ENCODE data around the gene C20orf144. TPM values are rescaled to one million over a fixed set of nuclear protein-coding genes. Genes with fewer than 3 reads are reported as not detected.

Gene C20orf144
- total and polyA plus RNA-seq, 2 experiments from 2014 or later = 0.26 to 0.66 TPM

- no peaks in the 10 kb centered on the region for H3K9me3 Mint-ChIP-seq
- H3K4me3 Mint-ChIP-seq = no peak overlapping the region
- no peak overlapping the region for H3K4me2 ChIP-seq
- no peak overlapping the region for H3K27ac ChIP-seq (ENCODE audit: low read depth)
- H3K27me3 ChIP-seq (ENCODE audit: insufficient read depth) = no peaks in the 10 kb centered on the region
- H3K36me3 ChIP-seq (ENCODE audit: insufficient read depth) = no peaks in the 10 kb centered on the region
- no peak overlapping the region for H3K4me3 ChIP-seq
- H3F3A ChIP-seq (replicated peaks; ENCODE audit: low read depth) = no peaks in the 10 kb centered on the region
- H3K27me3 Mint-ChIP-seq (ENCODE audit: insufficient read depth, low read depth, poor library complexity) = peaks cover 4% of the 10 kb centered on the region
- H3K4me1 Mint-ChIP-seq = no peaks in the 10 kb centered on the region
- DNase-seq (ENCODE audit: low spot score) (no peak), ATAC-seq (no peak)
- TF ChIP-seq ETS1 (IDR thresholded peaks at IDR 0.05) (no peak), JUNB (IDR thresholded peaks at IDR 0.05; ENCODE audit: unreplicated experiment) (no peak), POLR2AphosphoS5 (IDR thresholded peaks at IDR 0.05; ENCODE audit: low read depth) (no peak), EZH2 (IDR thresholded peaks at IDR 0.05; ENCODE audit: low read depth, unreplicated experiment) (no peak), CTCF (conservative IDR thresholded peaks at IDR 0.05; ENCODE audit: low read depth in 2 of 2) (no peak), EZH2phosphoT487 (IDR thresholded peaks at IDR 0.05; ENCODE audit: unreplicated experiment) (no peak)
- no peaks in the 10 kb centered on the region for H3K4me1 ChIP-seq (ENCODE audit: insufficient read depth)
- H3K27ac Mint-ChIP-seq = no peak overlapping the region
- peaks cover 13% of the 10 kb centered on the region for H3K36me3 Mint-ChIP-seq (ENCODE audit: low read depth)
- no peaks in the 10 kb centered on the region for H3K79me2 ChIP-seq (replicated peaks; ENCODE audit: insufficient read depth)
- no peak overlapping the region for H2AFZ ChIP-seq
- no peaks in the 10 kb centered on the region for H3K9me2 ChIP-seq (ENCODE audit: insufficient read depth)
- no peaks in the 10 kb centered on the region for H4K20me1 ChIP-seq (replicated peaks; ENCODE audit: insufficient read depth)
Observed at GRCh38 chr20:33635341-33635740, 26.8 kb upstream of the C20orf144 start.

GRCh38 chr20:33636776-33637175, 25.4 kb upstream of the C20orf144 start:
- no peaks in the 10 kb centered on the region for H3K27me3 ChIP-seq (ENCODE audit: insufficient read depth)
- H3K27ac ChIP-seq (ENCODE audit: low read depth) = no peak overlapping the region
- Mint-ChIP-seq H3K4me3 (no peak overlapping the region), H3K4me1 (no peaks in the 10 kb centered on the region), H3K9me3 (no peaks in the 10 kb centered on the region), H3K36me3 (ENCODE audit: low read depth) (peaks cover 11% of the 10 kb centered on the region), H3K27ac (no peak overlapping the region), H3K27me3 (ENCODE audit: insufficient read depth, low read depth, poor library complexity) (peaks cover 6% of the 10 kb centered on the region)
- no peaks in the 10 kb centered on the region for H3K4me1 ChIP-seq (ENCODE audit: insufficient read depth)
- DNase-seq (ENCODE audit: low spot score) (no peak), ATAC-seq (no peak)
- H3K36me3 ChIP-seq (ENCODE audit: insufficient read depth) = no peaks in the 10 kb centered on the region
- H3K79me2 ChIP-seq (replicated peaks; ENCODE audit: insufficient read depth) = no peaks in the 10 kb centered on the region
- H3K4me3 ChIP-seq = no peak overlapping the region
- H2AFZ ChIP-seq = no peak overlapping the region
- H4K20me1 ChIP-seq (replicated peaks; ENCODE audit: insufficient read depth) = no peaks in the 10 kb centered on the region
- no peaks in the 10 kb centered on the region for H3K9me2 ChIP-seq (ENCODE audit: insufficient read depth)
- H3F3A ChIP-seq (replicated peaks; ENCODE audit: low read depth) = no peaks in the 10 kb centered on the region
- no peak overlapping the region for H3K4me2 ChIP-seq
- TF ChIP-seq ZNF331 (CRISPR knock-in tag; IDR thresholded peaks at IDR 0.05; ENCODE audit: low read depth) = no peak
- TF ChIP-seq EZH2 (IDR thresholded peaks at IDR 0.05; ENCODE audit: low read depth, unreplicated experiment) = no peak
- no peak for TF ChIP-seq STAT1 (IDR thresholded peaks at IDR 0.05; ENCODE audit: unreplicated experiment)
- TF ChIP-seq CTCF (conservative IDR thresholded peaks at IDR 0.05; ENCODE audit: low read depth in 2 of 2) = no peak
- no peak for TF ChIP-seq JUNB (IDR thresholded peaks at IDR 0.05; ENCODE audit: unreplicated experiment)
- TF ChIP-seq ZNF114 (CRISPR knock-in tag; IDR thresholded peaks at IDR 0.05) = no peak
- no peak for TF ChIP-seq REST (IDR thresholded peaks at IDR 0.05; ENCODE audit: unreplicated experiment)
